A549 (cell line): ENCODE measurements around the gene RNGTT. TPM values are rescaled to one million over a fixed set of nuclear protein-coding genes. Genes with fewer than 3 reads are reported as not detected.

Experiments
- ATAC-seq, 2 experiments: fragments of 200-7000 bp in 1 of 2; fragments of >200 bp in 1 of 2; cut with Nextera tagmentation in 1 of 2; cut with Tn5 transposase in 1 of 2; 3 replicates each; pipeline versions ENCODE4 v1.8.0 to v1.9.1; 2018 to 2020; ENCODE audit warnings: mild to moderate bottlenecking in 1 of 2, moderate library complexity in 1 of 2
- CTCF ChIA-PET: fragments of 300-600 bp; sonication (Branson Sonifier 250); formaldehyde crosslinking; extraction: SDS; loops from one replicate; lab custom pipeline; 2021; ENCODE audit warnings: antibody characterized with exemption, inconsistent platforms; lab: Yijun Ruan, JAX
- POLR2A ChIA-PET: fragments of 350-600 bp; formaldehyde crosslinking; extraction: SDS; loops from one replicate; lab custom pipeline; 2021; ENCODE audit warnings: antibody characterized with exemption, inconsistent platforms; lab: Yijun Ruan, JAX
- DNase-seq, 2 experiments: peaks; one replicate each; pipeline versions ENCODE4 v3.0.0 to v3.0.0-alpha.2; 2011 to 2016; ENCODE audit warnings: low read depth in 1 of 2, low spot score in 1 of 2
- FAIRE-seq: peaks from 2 replicates; lab custom pipeline; 2011; peaks lifted over from hg19 to GRCh38; lab: Jason Lieb, UNC
- H3K27ac ChIP-seq, 2 experiments: fragments of >200 bp; sonication (Bioruptor Twin); formaldehyde crosslinking; 3 replicates each; pipeline ENCODE4 v1.5.1; 2016 to 2017
- H3K4me1 ChIP-seq: fragments of >200 bp; sonication (Bioruptor Twin); formaldehyde crosslinking; 3 replicates; pipeline ENCODE4 v1.6.1; 2016
- H3K4me2 ChIP-seq: fragments of >200 bp; sonication (Bioruptor Twin); formaldehyde crosslinking; 3 replicates; pipeline ENCODE4 v1.6.1; 2016
- H3K4me3 ChIP-seq: fragments of >200 bp; sonication (Bioruptor Twin); formaldehyde crosslinking; 3 replicates; pipeline ENCODE4 v1.5.1; 2016
- H3K9me3 ChIP-seq: fragments of >200 bp; sonication (Bioruptor Twin); formaldehyde crosslinking; 3 replicates; pipeline ENCODE4 v1.6.1; 2016
- CHD2 ChIP-seq: fragments of 150-350 bp; IDR thresholded peaks from 2 replicates; pipeline ENCODE4 v1.6.1; 2014; ENCODE audit warnings: low read length; ENCODE audit not compliant: partially characterized antibody
- CHD4 ChIP-seq: fragments of 200-600 bp; sonication (generic); IDR thresholded peaks from 2 replicates; pipeline ENCODE4 v1.6.1; 2016; ENCODE audit warnings: antibody characterized with exemption, mild to moderate bottlenecking, borderline replicate concordance
- CTCF ChIP-seq: fragments of >200 bp; sonication (Bioruptor Twin); formaldehyde crosslinking; IDR thresholded peaks from 3 replicates; pipeline ENCODE4 v1.5.1; 2016
- E2F6 ChIP-seq: IDR thresholded peaks from 2 replicates; pipeline ENCODE4 v1.6.1; 2012; ENCODE audit warnings: low read depth, borderline replicate concordance
- FOSB ChIP-seq: fragments of 250-450 bp; sonication (Bioruptor Pico); IDR thresholded peaks from 2 replicates; pipeline ENCODE4 v1.5.0; 2020; ENCODE audit warnings: mild to moderate bottlenecking, moderate library complexity
- FOSL2 ChIP-seq, 2 experiments: fragments of 450-650 bp in 1 of 2; fragments of >200 bp in 1 of 2; sonication (Bioruptor Twin) in 1 of 2; formaldehyde crosslinking; IDR thresholded peaks; 2 replicates each; pipeline versions ENCODE4 v1.5.0 to v1.6.1; 2016 to 2020; ENCODE audit warnings: mild to moderate bottlenecking in 1 of 2, moderate library complexity in 1 of 2
- FOXS1 ChIP-seq: fragments of 250-450 bp; sonication (Bioruptor Pico); IDR thresholded peaks from 2 replicates; pipeline ENCODE4 v1.5.0; 2020; ENCODE audit warnings: mild to moderate bottlenecking, moderate library complexity
- HEYL ChIP-seq: fragments of 250-450 bp; sonication (Bioruptor Pico); IDR thresholded peaks from 2 replicates; pipeline ENCODE4 v1.8.0; 2021; ENCODE audit warnings: mild to moderate bottlenecking, moderate library complexity
- HMGXB4 ChIP-seq: fragments of 250-450 bp; sonication (Bioruptor Pico); IDR thresholded peaks from 2 replicates; pipeline ENCODE4 v1.5.0; 2021; ENCODE audit warnings: mild to moderate bottlenecking, moderate library complexity, borderline replicate concordance
- HOXB13 ChIP-seq: fragments of 250-450 bp; sonication (Bioruptor Pico); IDR thresholded peaks from 2 replicates; pipeline ENCODE4 v1.5.0; 2020; ENCODE audit warnings: low read depth, mild to moderate bottlenecking, moderate library complexity
- JUN ChIP-seq, 2 experiments: fragments of >200 bp; sonication (Bioruptor Twin); formaldehyde crosslinking; IDR thresholded peaks; 2 replicates in 1 of 2; 3 replicates in 1 of 2; pipeline ENCODE4 v1.6.1; 2016 to 2017
- KDM1A ChIP-seq: fragments of 200-600 bp; sonication (generic); IDR thresholded peaks from 2 replicates; pipeline ENCODE4 v1.6.1; 2016; ENCODE audit warnings: low read depth, mild to moderate bottlenecking
- KDM5A ChIP-seq: fragments of 200-600 bp; sonication (generic); IDR thresholded peaks from 2 replicates; pipeline ENCODE4 v1.6.1; 2016; ENCODE audit warnings: antibody characterized with exemption, mild to moderate bottlenecking
- MAFK ChIP-seq: fragments of 450-650 bp; IDR thresholded peaks from 2 replicates; pipeline ENCODE4 v1.6.1; 2014; ENCODE audit not compliant: partially characterized antibody
- MAZ ChIP-seq: fragments of 150-350 bp; IDR thresholded peaks from 2 replicates; pipeline ENCODE4 v1.6.1; 2014; ENCODE audit warnings: antibody characterized with exemption, low read depth, low read length, borderline replicate concordance
- MYC ChIP-seq: IDR thresholded peaks from 2 replicates; pipeline ENCODE4 v1.6.1; 2012; ENCODE audit warnings: mild to moderate bottlenecking, inconsistent platforms, low read length, improper control_type of control experiment, borderline replicate concordance
- NR3C1 ChIP-seq: fragments of >200 bp; sonication (Bioruptor Twin); formaldehyde crosslinking; IDR thresholded peaks from 3 replicates; pipeline ENCODE4 v1.6.1; 2017
- REST ChIP-seq: fragments of 200-600 bp; sonication (generic); IDR thresholded peaks from 2 replicates; pipeline ENCODE4 v1.6.1; 2016; ENCODE audit warnings: antibody characterized with exemption, mild to moderate bottlenecking, moderate library complexity
- RFX5 ChIP-seq: fragments of 450-650 bp; IDR thresholded peaks from 2 replicates; pipeline ENCODE4 v1.7.1; 2014; ENCODE audit warnings: antibody characterized with exemption, mild to moderate bottlenecking, moderate library complexity
- SMC3 ChIP-seq: fragments of >200 bp; sonication (Bioruptor Twin); formaldehyde crosslinking; IDR thresholded peaks from 3 replicates; pipeline ENCODE4 v1.6.1; 2018; ENCODE audit warnings: inconsistent platforms
- SREBF2 ChIP-seq: fragments of 450-650 bp; IDR thresholded peaks from 2 replicates; pipeline ENCODE4 v1.6.1; 2014; ENCODE audit warnings: mild to moderate bottlenecking, moderate library complexity
- USF2 ChIP-seq: fragments of 450-650 bp; IDR thresholded peaks from 2 replicates; pipeline ENCODE4 v1.6.1; 2014; ENCODE audit warnings: antibody characterized with exemption
- ZSCAN20 ChIP-seq: fragments of 250-450 bp; sonication (Bioruptor Pico); IDR thresholded peaks from 2 replicates; pipeline ENCODE4 v1.8.0; 2022; ENCODE audit warnings: mild to moderate bottlenecking, moderate library complexity
- WGBS: methylation state at CpG from one replicate; pipeline ENCODE4 v1.1.6; 2017; ENCODE audit errors: missing lambda C conversion rate; 5-methylcytosine and 5-hydroxymethylcytosine counted together
- polyA plus RNA-seq, 4 experiments: library from polyadenylated mRNA; depleted of rRNA in 3 of 4; stranded (reverse); fragments of >200 nt; fragmentation: RNase III in 1 of 4; extraction: RNeasy Plus Mini Kit Qiagen cat#74134 plus additional on column Dnase treatment in 1 of 4; gene quantifications; 2 replicates in 3 of 4; 3 replicates in 1 of 4; pipeline ENCODE4 v1.2.3, GENCODE V29; 2011 to 2017

The RNGTT gene
- polyA plus RNA-seq, 2 of the 4 experiments (the other 2 are of a cell fraction), result 11.6 to 15.0 TPM

- H3K9me3 ChIP-seq, result no peaks in the 10 kb centered on the region
- DNase-seq (no peak), FAIRE-seq (no peak), ATAC-seq (no peak)
- CTCF ChIA-PET, result no interaction called here
- H3K27ac ChIP-seq, result no peak overlapping the region
- peaks cover 14% of the 10 kb centered on the region for H3K4me1 ChIP-seq
- no peak for TF ChIP-seq USF2
- no peak for TF ChIP-seq RFX5
- no peak for TF ChIP-seq HOXB13
- TF ChIP-seq CTCF, result no peak
- TF ChIP-seq REST, result no peak
- no peak for TF ChIP-seq FOSB
- TF ChIP-seq KDM5A, result no peak
- no peak for TF ChIP-seq JUN (IDR thresholded peaks at IDR 0.05)
- TF ChIP-seq SMC3, result no peak
- no peak for TF ChIP-seq HMGXB4 (CRISPR knock-in tag)
- no peak for TF ChIP-seq NR3C1
- TF ChIP-seq MAFK, result no peak
- no peak for TF ChIP-seq SREBF2
- TF ChIP-seq MAZ, result no peak
- no peak for TF ChIP-seq CHD2
- no peak for TF ChIP-seq ZSCAN20 (CRISPR knock-in tag)
- no peak for TF ChIP-seq KDM1A
- TF ChIP-seq E2F6, result no peak
- WGBS, result 92% methylated on average over 2 of the region's 2 CpGs
- POLR2A ChIA-PET, result no interaction called here
- no peak overlapping the region for H3K4me3 ChIP-seq
- no peak overlapping the region for H3K4me2 ChIP-seq
Observed at GRCh38 chr6:88852000-88852399, 111.4 kb downstream of the RNGTT start.

- ATAC-seq (no peak), FAIRE-seq (no peak), DNase-seq (no peak)
- CTCF ChIA-PET, result no interaction called here
- POLR2A ChIA-PET, result no interaction called here
- Histone ChIP-seq H3K4me3 (no peak overlapping the region), H3K4me2 (no peak overlapping the region), H3K27ac (no peak overlapping the region), H3K4me1 (no peaks in the 10 kb centered on the region), H3K9me3 (no peaks in the 10 kb centered on the region)
- 83% methylated on average over 1 of the region's 1 CpG for WGBS
- no peak for TF ChIP-seq SMC3
- TF ChIP-seq JUN (IDR thresholded peaks at IDR 0.05), result no peak
- TF ChIP-seq CHD4, result no peak
- no peak for TF ChIP-seq MYC
- TF ChIP-seq HEYL (CRISPR knock-in tag), result no peak
- no peak for TF ChIP-seq FOSL2 (IDR thresholded peaks at IDR 0.05)
- no peak for TF ChIP-seq FOSL2 (CRISPR knock-in tag; IDR thresholded peaks at IDR 0.05)
- TF ChIP-seq FOXS1 (CRISPR knock-in tag), result no peak
- no peak for TF ChIP-seq HMGXB4 (CRISPR knock-in tag)
- TF ChIP-seq REST, result no peak
Observed at GRCh38 chr6:88848870-88849269, 114.5 kb downstream of the RNGTT start.
